ENCODE results near the gene ILF2. TPM values are rescaled to one million over a fixed set of nuclear protein-coding genes. Genes with fewer than 3 reads are reported as not detected.

The ILF2 gene
- total RNA-seq, 1 donor from 2014 or later: 358 TPM

DNA sequence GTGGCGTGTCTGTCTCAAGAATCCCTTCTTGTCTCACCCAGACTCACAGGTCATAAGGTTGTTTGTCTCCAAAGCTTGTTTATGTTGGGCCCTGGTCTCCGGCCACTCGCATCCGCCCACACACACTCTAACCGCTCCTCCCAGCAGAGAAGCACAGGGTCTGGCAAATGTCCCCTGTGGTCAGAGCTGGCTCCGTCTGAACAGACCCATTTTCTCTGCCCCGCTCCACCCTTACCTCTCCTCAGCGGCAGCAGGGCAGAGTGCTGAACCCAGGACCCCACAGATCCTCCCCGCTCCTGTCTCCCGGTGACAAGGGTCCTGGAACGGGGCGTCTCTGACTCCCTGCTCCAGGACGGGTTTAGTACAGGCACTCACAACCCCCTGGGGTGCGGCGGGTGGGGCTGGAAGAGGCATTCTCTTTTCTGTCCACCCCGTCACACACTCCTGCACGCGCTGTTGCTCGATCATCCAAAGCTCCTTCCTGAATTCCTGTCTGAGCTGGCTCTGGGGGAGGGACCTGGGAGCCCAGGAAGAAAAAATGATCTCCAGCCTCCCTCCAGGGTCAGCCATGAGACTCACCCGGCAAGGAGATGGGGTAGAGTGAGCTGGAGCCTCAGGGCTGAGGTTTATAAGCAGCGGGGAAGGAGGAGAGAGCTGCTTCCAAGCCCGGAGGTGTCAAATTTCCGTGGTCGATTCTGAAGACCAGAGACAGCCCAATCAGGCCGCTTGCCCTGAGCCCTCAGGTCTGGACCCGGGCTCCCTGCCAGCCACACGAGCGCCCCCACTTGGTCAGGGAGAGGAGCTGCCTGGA lies 43.7 kb downstream of the ILF2 start, which contains the start of gene S100A13:
Gene S100A13 (minus strand): TSS at position 602 of the 811 bp plus-strand sequence. CDS start 1,033 bp downstream, outside the sequence.
- no peak for DNase-seq (ENCODE audit: low spot score)
- H3K27me3 Mint-ChIP-seq (ENCODE audit: low read depth): no peaks in the 10 kb centered on the region
- no peak within 1 kb of the TSS for H3K4me3 Mint-ChIP-seq (ENCODE audit: low read depth)
- intact Hi-C loops (cut with micrococcal nuclease): no loop called here
- peaks cover 9% of the 10 kb centered on the region for H3K4me1 Mint-ChIP-seq (ENCODE audit: low read depth)
- no peaks in the 10 kb centered on the region for H3K9me3 Mint-ChIP-seq
- no peaks in the 10 kb centered on the region for H3K36me3 Mint-ChIP-seq (ENCODE audit: low read depth)
- H3K27ac Mint-ChIP-seq: no peak within 1 kb of the TSS

DNA sequence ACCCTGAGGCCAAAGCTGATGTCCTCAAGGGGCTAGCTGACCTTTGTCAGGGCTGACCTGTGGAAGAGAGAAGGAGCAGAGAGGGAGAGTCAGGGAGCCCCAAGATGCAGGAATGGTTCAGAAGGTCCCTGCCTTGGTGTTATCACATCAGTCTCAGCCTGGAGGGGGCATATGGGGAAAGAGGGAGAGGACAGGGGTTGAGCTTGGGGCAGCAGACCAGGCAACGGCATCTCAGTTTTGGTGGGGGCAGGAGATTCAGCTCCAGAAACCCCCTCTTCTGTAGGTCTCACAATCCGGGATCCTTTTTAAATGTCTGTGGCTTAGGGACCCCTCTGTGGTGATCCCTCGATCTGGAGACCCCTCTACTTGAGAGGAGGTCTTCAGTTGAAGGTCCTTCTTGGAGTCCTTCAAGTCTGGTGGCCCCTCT lies 44.3 kb downstream of the ILF2 start:
- H3K9me3 Mint-ChIP-seq: no peaks in the 10 kb centered on the region
- no peak overlapping the region for H3K4me3 Mint-ChIP-seq (ENCODE audit: low read depth)
- no peak for DNase-seq (ENCODE audit: low spot score)
- no peaks in the 10 kb centered on the region for H3K36me3 Mint-ChIP-seq (ENCODE audit: low read depth)
- H3K4me1 Mint-ChIP-seq (ENCODE audit: low read depth): peaks cover 6% of the 10 kb centered on the region
- no peaks in the 10 kb centered on the region for H3K27me3 Mint-ChIP-seq (ENCODE audit: low read depth)
- intact Hi-C loops (cut with micrococcal nuclease): no loop called here
- H3K27ac Mint-ChIP-seq: no peak overlapping the region

DNA sequence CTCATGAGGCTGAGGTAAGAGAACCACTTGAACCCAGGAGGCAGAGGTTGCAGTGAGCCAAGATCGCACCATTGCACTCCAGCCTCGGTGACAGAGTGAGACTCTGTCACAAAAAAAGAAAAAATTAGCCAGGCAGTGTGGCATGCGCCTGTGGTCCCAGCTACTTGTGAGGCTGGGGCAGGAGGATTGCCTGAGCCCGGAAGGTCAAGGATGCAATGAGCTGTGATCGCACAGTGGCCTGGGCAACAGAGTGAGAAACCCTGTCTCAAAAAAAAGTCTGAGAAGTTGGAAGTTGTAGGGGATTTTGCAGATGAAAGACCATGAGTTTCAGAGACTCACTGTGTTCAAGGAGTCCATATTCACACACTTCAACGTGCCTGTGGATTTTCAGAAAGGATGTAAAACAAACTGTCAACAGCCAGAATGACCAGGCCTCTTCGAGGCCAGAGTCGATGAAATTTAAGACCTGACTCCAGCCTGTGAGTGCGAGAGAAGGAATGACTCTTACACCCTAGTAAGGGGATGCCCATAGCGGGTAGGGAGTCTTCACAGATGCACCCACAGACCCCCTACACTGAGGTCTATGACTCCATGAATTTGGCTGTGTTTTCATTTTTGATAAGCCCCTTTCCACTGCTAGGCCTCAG lies 45.7 kb downstream of the ILF2 start:
- no peak overlapping the region for H3K4me3 Mint-ChIP-seq (ENCODE audit: low read depth)
- no peaks in the 10 kb centered on the region for H3K9me3 Mint-ChIP-seq
- DNase-seq (ENCODE audit: low spot score): no peak
- H3K27ac Mint-ChIP-seq: no peak overlapping the region
- no peaks in the 10 kb centered on the region for H3K27me3 Mint-ChIP-seq (ENCODE audit: low read depth)
- intact Hi-C loops (cut with micrococcal nuclease): no loop called here
- H3K4me1 Mint-ChIP-seq (ENCODE audit: low read depth): no peaks in the 10 kb centered on the region
- no peaks in the 10 kb centered on the region for H3K36me3 Mint-ChIP-seq (ENCODE audit: low read depth)

DNA sequence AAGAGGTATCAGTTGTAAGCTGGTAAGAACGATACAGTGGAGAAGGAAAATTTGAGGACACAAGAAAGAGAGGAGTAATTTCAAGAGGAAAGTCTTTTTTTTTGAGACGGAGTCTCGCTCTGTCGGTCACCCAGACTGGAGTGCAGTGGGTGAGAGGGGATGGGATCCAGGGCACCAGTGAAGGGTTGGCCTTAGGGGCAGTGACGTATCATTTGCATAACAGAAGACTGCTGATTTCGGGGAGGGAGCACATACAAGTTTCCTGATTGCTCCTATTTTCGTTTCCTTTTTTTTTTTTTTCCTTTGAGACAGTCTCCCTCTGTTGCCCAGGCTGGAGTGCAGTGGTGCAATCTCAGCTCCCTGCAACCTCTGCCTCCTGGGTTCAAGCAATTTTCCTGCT lies 47.7 kb downstream of the ILF2 start:
- no peak overlapping the region for H3K4me3 Mint-ChIP-seq (ENCODE audit: low read depth)
- no peaks in the 10 kb centered on the region for H3K27me3 Mint-ChIP-seq (ENCODE audit: low read depth)
- no peaks in the 10 kb centered on the region for H3K4me1 Mint-ChIP-seq (ENCODE audit: low read depth)
- no peak overlapping the region for H3K27ac Mint-ChIP-seq
- no peak for DNase-seq (ENCODE audit: low spot score)
- intact Hi-C loops (cut with micrococcal nuclease): no loop called here
- no peaks in the 10 kb centered on the region for H3K36me3 Mint-ChIP-seq (ENCODE audit: low read depth)
- no peaks in the 10 kb centered on the region for H3K9me3 Mint-ChIP-seq

DNA sequence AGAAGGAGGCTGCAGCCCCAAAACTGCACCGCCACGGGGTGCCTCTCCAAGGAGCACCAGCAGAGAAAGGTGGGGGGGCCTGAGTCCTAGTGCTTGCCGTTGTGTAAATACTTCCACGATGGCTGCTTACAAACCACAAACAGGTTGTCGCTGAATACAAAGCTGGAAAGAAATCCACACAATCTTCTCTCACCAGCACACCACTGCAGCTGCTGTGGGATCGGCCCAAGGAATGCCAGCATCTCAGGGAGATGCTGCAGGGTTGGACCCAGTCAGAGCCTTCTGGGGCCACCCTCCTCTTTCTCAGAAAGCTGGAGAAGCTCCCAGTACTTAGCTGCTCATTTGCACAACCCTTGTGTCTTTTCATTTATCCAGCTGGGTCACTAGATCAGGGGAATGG lies 51.6 kb downstream of the ILF2 start:
- no peaks in the 10 kb centered on the region for H3K36me3 Mint-ChIP-seq (ENCODE audit: low read depth)
- no peak for DNase-seq (ENCODE audit: low spot score)
- H3K27me3 Mint-ChIP-seq (ENCODE audit: low read depth): no peaks in the 10 kb centered on the region
- intact Hi-C loops (cut with micrococcal nuclease): no loop called here
- no peak overlapping the region for H3K4me3 Mint-ChIP-seq (ENCODE audit: low read depth)
- no peaks in the 10 kb centered on the region for H3K9me3 Mint-ChIP-seq
- H3K27ac Mint-ChIP-seq: no peak overlapping the region
- peaks cover 4% of the 10 kb centered on the region for H3K4me1 Mint-ChIP-seq (ENCODE audit: low read depth)

DNA sequence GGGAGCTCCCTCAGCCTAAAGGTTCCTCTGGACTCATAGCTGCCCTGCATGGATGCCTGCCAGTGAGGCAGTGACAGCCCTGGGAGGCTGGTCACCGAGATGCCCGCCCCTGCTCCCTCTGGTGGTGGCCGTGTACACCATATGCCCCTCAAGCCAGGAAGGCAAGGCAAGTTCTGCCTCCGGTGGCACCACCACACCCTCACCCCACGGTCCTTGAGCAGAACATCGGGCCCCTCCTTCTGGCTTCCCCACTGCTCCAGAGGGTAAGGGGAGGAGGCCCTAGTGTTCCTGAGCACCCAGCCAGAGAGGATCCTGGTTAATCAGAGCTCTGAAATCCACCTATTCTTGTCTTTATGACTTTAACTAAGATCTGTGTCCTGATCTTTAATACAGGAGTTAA lies 53.1 kb downstream of the ILF2 start:
- H3K4me1 Mint-ChIP-seq (ENCODE audit: low read depth): peaks cover 4% of the 10 kb centered on the region
- no peaks in the 10 kb centered on the region for H3K27me3 Mint-ChIP-seq (ENCODE audit: low read depth)
- no peak overlapping the region for H3K27ac Mint-ChIP-seq
- DNase-seq (ENCODE audit: low spot score): peak; percentile 70
- no peaks in the 10 kb centered on the region for H3K36me3 Mint-ChIP-seq (ENCODE audit: low read depth)
- intact Hi-C loops (cut with micrococcal nuclease): loop anchor here (1.0 to 2.0 kb wide), 3 partner anchors 45 to 106 kb away; no protein-coding TSS in a partner anchor
- H3K4me3 Mint-ChIP-seq (ENCODE audit: low read depth): no peak overlapping the region
- no peaks in the 10 kb centered on the region for H3K9me3 Mint-ChIP-seq

DNA sequence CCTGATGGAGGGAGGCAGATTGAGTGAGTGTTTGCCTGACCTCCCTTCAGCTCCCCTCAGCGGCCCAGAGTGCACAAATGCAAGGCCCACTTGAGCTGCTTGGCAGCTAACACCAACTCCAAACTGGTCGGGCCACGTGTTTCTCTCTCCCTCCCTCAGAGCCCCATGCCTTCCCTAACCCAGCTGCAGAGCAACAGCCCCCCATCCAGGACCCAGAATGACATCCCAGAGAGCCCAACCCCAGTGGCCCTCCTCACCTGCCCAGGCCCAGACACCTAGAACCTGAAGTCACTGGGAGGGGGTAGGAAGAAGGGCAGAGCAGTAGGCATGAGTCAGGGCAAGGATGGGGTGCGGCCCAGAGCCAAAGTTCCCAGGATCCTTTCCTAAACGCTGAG lies 53.9 kb downstream of the ILF2 start:
- Mint-ChIP-seq H3K9me3 (no peaks in the 10 kb centered on the region), H3K27ac (no peak overlapping the region), H3K27me3 (ENCODE audit: low read depth) (no peaks in the 10 kb centered on the region), H3K36me3 (ENCODE audit: low read depth) (no peaks in the 10 kb centered on the region), H3K4me1 (ENCODE audit: low read depth) (peaks cover 4% of the 10 kb centered on the region), H3K4me3 (ENCODE audit: low read depth) (no peak overlapping the region)
- intact Hi-C loops (cut with micrococcal nuclease): loop anchor here (1.0 to 2.0 kb wide), 3 partner anchors 45 to 106 kb away; no protein-coding TSS in a partner anchor
- no peak for DNase-seq (ENCODE audit: low spot score)

DNA sequence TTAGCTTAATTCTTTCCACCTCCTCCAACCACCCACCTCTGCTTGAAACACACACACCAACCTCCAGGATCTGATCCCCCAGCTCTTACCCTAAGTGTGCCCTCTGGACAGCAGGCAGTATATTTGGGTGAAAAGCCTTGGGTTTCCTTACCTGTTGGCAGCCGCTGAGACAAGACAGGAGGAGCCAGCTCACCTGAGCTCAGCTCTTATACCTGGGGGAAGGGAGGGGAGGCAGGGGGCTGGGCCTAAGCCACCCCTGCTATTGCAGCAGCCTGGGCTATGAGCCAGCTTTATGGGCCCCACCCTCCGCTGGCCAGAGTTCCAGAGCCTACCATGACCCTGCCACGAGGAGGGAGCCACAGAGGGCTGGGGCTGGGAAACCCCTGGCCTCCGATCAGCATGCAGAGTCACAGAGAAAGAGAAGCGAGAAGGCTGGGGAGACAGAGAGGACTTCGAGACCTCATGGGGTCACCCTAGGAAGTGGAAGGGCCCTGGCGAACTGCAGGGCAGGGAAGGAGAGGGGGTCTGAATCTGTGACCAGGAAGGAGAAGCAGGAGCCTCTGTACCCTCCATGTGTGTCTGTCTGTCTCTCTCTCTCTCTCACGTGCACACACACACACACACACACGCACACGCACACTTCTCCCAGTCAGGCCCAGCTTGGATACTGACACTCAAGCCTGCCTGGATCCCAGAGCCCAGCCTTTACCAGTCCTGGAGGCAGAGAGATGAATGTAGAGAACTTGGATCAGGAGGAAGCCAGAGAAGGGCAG lies 54.5 kb downstream of the ILF2 start, which contains the start of gene S100A14:
Gene S100A14 (minus strand): TSS at position 182 of the 773 bp plus-strand sequence. CDS start 467 bp downstream, outside the sequence.
- H3K9me3 Mint-ChIP-seq: no peaks in the 10 kb centered on the region
- H3K27ac Mint-ChIP-seq: no peak within 1 kb of the TSS
- DNase-seq (ENCODE audit: low spot score): no peak
- H3K4me1 Mint-ChIP-seq (ENCODE audit: low read depth): peaks cover 4% of the 10 kb centered on the region
- H3K36me3 Mint-ChIP-seq (ENCODE audit: low read depth): no peaks in the 10 kb centered on the region
- intact Hi-C loops (cut with micrococcal nuclease): loop anchor here (2.0 kb wide), 1 partner anchor 84 kb away; no protein-coding TSS in a partner anchor
- H3K27me3 Mint-ChIP-seq (ENCODE audit: low read depth): no peaks in the 10 kb centered on the region
- no peak within 1 kb of the TSS for H3K4me3 Mint-ChIP-seq (ENCODE audit: low read depth)

DNA sequence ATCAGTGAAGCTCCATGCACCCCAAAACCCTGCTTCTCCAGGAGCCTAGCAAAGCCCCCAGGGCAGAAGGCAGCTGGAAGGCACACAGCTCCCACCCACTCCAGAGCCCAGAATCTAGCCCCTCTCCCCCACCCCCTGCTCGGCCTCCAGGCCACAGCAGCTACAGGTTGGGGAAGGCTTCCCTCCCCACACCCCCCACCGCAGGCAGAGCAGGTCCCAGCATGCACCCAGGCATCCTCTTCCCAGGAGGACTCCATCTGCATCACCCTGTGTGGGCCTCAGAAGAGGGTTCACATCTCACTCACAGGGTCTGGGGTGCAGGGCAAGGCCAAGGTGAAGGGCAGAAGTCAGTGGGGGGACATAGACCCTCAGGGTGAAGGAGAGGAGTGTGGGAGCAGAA lies 55.4 kb downstream of the ILF2 start:
- H3K4me3 Mint-ChIP-seq (ENCODE audit: low read depth): no peak overlapping the region
- H3K4me1 Mint-ChIP-seq (ENCODE audit: low read depth): peaks cover 4% of the 10 kb centered on the region
- H3K36me3 Mint-ChIP-seq (ENCODE audit: low read depth): no peaks in the 10 kb centered on the region
- H3K27ac Mint-ChIP-seq: no peak overlapping the region
- intact Hi-C loops (cut with micrococcal nuclease): no loop called here
- no peaks in the 10 kb centered on the region for H3K27me3 Mint-ChIP-seq (ENCODE audit: low read depth)
- no peaks in the 10 kb centered on the region for H3K9me3 Mint-ChIP-seq
- DNase-seq (ENCODE audit: low spot score): no peak

DNA sequence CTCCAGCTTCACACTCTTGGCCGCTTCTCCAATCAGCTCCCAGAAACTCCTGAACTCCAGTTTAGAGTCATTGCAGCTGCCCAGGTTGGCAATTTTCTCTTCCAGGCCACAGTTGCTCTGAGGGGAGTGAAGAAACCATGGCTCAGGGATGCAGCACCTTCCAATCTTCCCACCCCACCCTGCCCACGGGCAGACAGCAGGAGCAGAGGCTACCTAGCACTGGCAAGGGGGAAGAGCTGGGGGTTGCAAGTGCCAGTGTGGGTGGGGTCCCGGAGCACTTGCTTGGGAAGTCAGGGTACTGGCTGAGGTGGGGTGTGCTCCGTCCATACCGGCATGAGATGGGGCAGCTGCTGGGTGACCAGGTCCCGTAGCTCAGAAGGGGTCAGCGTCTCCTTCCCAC lies 55.9 kb downstream of the ILF2 start:
- intact Hi-C loops (cut with micrococcal nuclease): no loop called here
- no peak overlapping the region for H3K27ac Mint-ChIP-seq
- H3K27me3 Mint-ChIP-seq (ENCODE audit: low read depth): no peaks in the 10 kb centered on the region
- H3K36me3 Mint-ChIP-seq (ENCODE audit: low read depth): no peaks in the 10 kb centered on the region
- H3K4me3 Mint-ChIP-seq (ENCODE audit: low read depth): no peak overlapping the region
- DNase-seq (ENCODE audit: low spot score): no peak
- no peaks in the 10 kb centered on the region for H3K9me3 Mint-ChIP-seq
- peaks cover 4% of the 10 kb centered on the region for H3K4me1 Mint-ChIP-seq (ENCODE audit: low read depth)

DNA sequence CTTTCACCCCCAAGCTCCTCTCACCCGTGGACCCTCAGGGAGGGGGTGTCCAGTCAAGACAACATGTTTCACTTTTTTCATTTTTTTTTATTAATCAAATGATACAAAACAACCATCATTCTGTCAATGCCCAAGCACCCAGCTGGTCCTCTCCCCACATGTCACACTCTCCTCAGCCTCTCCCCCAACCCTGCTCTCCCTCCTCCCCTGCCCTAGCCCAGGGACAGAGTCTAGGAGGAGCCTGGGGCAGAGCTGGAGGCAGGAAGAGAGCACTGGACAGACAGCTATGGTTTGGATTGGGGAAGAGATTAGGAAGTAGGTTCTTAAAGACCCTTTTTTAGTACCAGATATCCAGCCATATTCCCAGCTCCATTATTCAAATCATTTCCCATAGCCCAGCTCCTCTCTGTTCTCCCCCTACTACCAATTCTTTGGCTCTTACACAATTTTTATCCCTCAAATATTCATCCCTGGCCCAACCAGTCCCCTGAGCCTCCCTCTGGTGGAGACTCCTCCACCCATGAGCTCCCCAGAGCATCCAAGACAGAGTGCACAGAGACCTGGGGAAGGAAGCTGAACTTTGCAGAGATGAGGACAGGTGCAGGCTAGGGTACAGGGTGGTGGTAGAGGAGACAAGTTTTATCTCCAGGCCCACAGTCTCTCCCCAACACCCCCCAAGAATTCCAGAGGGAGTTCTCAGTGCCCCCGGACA lies 56.4 kb downstream of the ILF2 start:
- Mint-ChIP-seq H3K27me3 (ENCODE audit: low read depth) (no peaks in the 10 kb centered on the region), H3K4me1 (ENCODE audit: low read depth) (peaks cover 4% of the 10 kb centered on the region), H3K9me3 (no peaks in the 10 kb centered on the region), H3K36me3 (ENCODE audit: low read depth) (no peaks in the 10 kb centered on the region), H3K4me3 (ENCODE audit: low read depth) (no peak overlapping the region), H3K27ac (no peak overlapping the region)
- no peak for DNase-seq (ENCODE audit: low spot score)
- intact Hi-C loops (cut with micrococcal nuclease): no loop called here

DNA sequence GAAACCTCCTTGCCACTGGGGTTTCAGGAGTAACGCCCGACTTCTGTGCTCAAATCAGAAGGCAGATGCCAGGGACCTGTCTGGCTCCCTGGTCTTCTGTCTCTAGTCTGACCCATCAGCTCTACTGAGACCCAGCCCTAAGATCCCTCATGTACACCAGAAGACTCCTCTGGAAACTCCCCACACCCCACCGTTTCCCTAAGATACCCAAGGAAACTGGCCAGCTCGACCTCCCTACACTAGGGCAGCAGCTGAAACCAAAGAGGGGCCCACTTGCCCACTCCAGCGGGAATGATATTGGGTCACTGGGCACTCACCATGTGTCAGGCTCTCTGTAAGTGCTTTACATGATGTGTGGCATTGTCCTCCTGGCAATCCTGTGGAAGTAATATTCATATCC lies 57.4 kb downstream of the ILF2 start:
- no peak for DNase-seq (ENCODE audit: low spot score)
- no peak overlapping the region for H3K27ac Mint-ChIP-seq
- H3K4me3 Mint-ChIP-seq (ENCODE audit: low read depth): no peak overlapping the region
- H3K27me3 Mint-ChIP-seq (ENCODE audit: low read depth): no peaks in the 10 kb centered on the region
- H3K4me1 Mint-ChIP-seq (ENCODE audit: low read depth): peaks cover 4% of the 10 kb centered on the region
- H3K36me3 Mint-ChIP-seq (ENCODE audit: low read depth): no peaks in the 10 kb centered on the region
- intact Hi-C loops (cut with micrococcal nuclease): no loop called here
- H3K9me3 Mint-ChIP-seq: no peaks in the 10 kb centered on the region
